GM12801 (cell line): ENCODE measurements around the gene BICRA.

ENCODE experiments used
- TF ChIP-seq, protein P1 (sequence below): IDR thresholded peaks from one replicate; pipeline ENCODE4 v1.5.1; 2011; ENCODE audit warnings: control low read depth; ENCODE audit not compliant: insufficient read length; ENCODE audit errors: extremely low read depth

The BICRA gene

DNA sequence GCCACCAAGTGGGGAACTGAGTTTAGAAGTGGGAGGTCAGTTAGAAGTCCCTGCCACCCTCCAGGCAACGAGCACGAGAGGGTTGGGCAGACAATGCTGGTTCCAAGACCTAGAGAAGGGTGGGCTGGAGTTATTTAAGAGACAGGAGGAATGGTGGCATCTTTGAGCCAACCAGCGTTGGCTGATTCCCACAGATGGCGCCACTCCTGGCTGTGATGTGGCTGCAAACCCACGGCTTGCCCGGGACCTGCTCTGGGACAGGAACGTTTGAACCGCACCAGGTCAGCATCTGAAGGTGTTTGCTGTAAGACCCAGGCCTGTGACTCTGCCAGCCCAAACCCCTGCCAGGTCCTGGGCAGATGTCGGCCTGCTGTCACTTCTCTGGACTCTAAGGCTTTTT, 42.8 kb downstream of the BICRA start:
- TF ChIP-seq, protein P1, sequence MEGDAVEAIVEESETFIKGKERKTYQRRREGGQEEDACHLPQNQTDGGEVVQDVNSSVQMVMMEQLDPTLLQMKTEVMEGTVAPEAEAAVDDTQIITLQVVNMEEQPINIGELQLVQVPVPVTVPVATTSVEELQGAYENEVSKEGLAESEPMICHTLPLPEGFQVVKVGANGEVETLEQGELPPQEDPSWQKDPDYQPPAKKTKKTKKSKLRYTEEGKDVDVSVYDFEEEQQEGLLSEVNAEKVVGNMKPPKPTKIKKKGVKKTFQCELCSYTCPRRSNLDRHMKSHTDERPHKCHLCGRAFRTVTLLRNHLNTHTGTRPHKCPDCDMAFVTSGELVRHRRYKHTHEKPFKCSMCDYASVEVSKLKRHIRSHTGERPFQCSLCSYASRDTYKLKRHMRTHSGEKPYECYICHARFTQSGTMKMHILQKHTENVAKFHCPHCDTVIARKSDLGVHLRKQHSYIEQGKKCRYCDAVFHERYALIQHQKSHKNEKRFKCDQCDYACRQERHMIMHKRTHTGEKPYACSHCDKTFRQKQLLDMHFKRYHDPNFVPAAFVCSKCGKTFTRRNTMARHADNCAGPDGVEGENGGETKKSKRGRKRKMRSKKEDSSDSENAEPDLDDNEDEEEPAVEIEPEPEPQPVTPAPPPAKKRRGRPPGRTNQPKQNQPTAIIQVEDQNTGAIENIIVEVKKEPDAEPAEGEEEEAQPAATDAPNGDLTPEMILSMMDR = no peak

DNA sequence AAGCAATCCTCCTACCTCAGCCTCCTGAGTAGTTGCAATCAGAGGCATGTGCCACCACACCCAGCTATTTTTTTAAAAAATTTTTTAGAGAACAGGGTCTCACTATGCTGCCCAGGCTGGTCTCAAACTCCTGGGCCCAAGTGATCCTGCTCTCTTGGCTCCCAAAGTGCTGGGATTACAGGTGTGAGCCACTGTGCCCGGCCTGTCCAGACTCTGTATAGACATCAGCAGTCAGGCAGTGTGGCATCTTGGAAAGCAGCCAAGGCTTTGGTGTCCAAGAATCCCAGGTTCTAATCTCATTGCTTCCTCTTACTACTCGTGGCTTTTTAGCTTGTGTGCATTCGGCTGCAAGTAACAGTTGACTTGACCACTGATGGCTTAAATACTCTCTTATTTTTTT, 43.4 kb downstream of the BICRA start:
- TF ChIP-seq, protein P1 = no peak

DNA sequence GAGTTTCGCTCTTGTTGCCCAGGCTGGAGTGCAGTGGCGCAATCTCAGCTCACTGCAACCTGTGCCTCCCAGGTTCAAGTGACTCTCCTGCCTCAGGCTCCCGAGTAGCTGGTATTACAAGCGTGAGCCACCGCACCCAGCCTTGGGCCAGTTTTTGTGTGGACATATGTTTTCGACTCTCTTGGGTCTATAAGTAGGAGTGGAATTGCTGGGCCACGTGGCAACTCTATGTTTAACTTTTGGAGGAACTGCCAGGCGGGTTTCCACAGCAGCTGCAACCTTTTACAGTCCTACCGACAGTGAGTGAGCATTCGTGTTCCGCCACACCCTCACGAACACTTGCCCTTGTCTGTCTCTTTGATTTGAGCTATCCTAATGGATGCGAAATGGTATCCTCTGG, 44.9 kb downstream of the BICRA start:
- TF ChIP-seq, protein P1 = no peak

DNA sequence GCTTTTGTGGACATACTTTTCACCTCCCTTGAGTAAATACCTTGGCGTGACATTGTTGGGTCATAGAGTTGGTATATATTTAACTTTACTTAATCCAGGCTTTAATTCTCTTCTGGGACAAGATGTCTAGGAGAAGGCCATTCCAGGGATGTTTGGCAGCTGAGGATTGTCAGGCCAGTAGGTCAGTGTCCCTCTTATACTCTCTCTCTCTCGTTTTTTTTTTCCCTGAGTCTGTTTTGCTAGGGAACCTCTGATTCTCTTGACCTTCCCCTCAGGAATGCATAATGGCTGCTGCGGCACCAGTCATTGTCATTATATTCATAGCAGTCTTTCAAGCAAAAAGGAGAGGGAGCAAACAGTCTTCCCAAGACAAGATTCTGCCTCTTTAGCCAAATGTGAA, 48.8 kb downstream of the BICRA start:
- TF ChIP-seq, protein P1 = no peak

DNA sequence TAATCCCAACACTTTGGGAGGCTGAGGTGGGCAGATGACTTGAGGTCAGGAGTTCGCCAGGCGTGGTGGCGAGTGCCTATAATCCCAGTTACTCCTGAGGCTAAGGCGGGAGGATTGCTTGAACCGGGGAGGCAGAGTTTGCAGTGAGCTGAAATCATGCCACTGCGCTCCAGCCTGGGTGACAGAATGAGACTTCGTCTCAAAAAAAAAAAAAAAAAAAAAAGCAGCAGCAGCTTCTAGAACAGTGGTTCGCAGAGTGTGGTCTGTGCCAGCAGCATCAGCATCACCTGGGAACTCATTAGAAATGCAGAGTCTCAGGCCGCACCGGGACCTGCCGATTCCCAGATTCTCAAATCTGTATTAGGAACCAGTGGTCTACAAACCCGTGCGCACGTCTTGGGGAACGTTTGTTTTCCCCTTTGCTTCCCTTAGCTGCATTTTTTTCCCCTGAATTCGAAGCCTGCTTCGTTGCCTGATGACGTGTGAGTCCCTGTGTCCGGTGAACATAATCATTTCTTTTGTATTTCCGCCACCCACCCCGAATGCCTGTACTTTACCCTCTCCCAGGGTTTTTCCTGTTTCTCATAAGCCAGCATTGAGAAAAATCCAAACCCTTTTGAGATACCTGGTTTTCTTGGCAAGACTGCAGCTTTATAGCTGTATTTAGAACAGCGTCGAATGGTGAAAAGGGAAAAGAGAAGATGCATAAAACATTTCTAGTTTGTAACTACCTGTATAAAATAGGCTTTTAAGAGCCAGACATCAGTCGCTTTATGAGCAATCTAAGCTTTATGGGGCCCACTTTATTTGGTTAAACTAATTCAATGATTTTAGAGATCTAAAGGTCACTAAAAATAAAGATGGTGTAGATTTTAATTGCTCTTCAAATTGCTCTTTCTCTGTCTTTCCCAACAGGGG, 49.8 kb downstream of the BICRA start:
- TF ChIP-seq, protein P1 = no peak

DNA sequence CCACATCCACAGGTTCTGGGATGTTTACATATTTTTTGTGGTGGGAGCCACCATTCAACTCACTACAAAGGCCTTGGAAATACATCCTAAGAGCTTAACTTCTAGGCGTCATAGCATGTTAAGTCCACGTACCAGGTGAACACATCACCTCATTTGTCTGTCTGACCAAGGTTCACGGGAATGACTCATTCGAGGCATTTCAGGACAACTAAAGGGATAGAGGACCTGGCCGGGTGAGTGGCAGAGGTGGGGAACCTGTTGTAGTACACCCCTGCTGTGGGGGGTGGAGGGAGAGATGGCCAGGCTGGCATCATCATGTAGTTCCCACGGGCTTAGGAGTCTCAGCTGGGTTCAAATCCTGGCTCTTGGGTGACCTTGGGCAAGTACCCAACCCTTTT, 51.5 kb downstream of the BICRA start:
- TF ChIP-seq, protein P1 = no peak

DNA sequence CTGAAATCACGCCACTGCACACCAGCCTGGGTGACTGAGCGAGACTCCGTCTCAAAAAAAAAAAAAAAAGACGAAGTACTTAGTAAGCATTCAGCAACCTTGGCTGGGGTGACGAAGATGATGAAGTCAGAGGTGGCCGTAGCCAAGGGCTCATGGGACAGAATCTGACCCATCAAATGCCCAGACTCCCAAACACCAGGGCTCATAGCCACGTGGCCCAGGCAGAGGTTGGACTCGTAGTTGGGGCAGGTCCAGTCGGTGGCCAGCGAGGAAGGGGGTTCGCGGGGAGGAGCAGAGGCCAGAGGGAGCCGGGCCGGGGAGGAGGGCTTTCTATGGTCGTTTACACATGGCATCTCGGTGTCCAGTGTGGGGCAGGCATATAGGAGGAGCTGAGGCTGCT, 52.2 kb downstream of the BICRA start:
- TF ChIP-seq, protein P1 = no peak
